Kidney tubule cell (primary cell): ENCODE data around the gene FAM131B.
A peak's percentile ranks its signal among the peaks of the same experiment; 100 is the strongest.
"Not testable (repeated sequence)": the region's sequence is repeated elsewhere in the genome, so short reads cannot be mapped to it uniquely, and the experiment has no call there.

Experiments
- DNase-seq: peaks from one replicate; pipeline ENCODE4 v3.0.0-alpha.2; 2018; ENCODE audit warnings: low spot score

Gene FAM131B

DNA sequence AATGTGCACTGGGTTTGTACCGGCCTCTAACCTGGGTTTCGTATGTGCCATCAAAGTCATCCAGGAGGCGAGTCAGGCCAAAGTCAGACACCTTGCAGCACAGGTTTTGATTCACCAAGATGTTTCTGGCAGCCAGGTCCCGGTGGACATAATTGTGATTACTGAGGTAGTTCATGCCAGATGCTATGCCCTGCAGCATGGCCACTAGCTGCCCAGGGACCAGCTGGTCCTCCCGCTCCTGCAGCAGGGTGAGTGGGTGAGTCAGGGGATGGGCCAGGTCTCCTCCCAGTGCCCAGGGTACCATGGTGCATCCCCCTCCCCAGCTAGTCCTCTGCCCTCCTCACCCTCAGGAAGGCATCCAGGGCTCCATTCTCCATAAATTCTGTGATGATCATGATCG lies 32.3 kb upstream of the FAM131B start:
- DNase-seq, result no peak

DNA sequence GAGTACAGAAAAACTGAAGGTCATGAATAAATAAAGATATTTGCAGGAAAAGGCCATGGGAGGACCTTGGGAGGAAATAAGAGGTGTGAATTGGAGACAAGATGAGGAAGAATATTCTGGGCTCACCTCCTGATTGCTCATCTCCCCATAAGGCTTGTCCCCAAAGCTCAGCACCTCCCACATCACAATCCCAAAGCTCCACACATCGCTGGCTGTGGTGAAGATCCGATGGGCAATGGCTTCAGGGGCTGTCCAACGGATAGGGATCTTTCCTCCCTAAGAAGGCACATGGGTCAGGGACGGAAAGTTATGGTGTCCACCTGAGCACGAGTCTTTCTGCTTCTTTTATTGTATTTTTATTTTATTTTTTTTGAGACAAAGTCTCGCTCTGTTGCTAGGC lies 31.6 kb upstream of the FAM131B start:
- no peak for DNase-seq

DNA sequence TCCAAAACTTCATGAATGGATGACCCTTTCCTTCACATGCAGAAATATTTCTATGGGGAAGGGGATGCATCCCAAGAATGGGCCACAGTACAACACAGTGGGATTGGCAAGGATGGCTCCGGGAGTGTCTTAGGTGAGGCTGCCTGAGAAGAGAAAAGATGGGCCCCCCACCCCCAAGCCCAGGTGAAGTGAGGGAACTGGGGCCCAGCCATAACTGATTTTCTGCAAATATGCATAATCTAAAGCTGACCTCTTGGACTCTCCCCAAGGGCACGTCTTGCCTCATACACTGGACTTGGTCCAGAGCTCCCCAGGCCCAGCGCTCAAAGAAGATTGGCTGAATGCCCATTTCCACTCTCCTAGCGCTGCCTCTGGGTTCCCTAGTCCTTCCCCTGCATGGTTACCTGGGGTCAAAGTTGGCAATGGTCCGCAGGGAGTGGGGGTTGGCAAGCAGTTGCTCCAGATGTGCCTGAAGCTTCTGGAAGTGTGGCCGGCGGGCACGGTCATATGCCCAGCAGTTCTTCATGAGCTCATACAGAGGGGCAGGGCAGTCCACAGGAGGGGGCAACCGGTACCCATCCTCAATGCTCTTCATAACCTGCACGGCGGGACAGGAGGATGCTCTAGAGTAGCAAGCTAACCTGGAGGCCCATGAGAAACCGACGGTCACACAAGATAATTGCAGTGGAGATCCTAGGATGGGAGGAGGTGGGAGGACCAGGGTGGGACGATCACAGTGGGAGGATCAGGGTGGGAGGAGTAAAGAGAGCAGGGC lies 30.9 kb upstream of the FAM131B start:
- no peak for DNase-seq

DNA sequence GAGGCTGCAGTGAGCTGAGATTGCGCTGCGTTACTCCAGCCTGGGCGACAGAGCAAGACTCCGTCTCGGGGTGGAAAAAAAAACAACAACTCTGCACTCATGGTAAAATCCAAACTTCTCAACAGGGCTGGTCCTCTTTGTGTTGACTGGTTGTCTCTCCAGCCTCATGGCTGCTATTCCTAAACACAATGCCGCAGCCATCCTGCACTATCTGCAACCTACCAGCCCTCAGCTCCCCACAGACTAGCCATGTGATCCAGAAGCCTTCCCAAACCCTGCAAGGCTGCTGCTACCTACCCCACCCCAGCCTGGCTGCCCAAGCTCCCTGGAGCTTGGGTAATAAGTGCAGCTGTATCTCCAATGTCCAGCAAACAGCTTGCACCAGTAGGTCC lies 30.4 kb upstream of the FAM131B start:
- no peak for DNase-seq

DNA sequence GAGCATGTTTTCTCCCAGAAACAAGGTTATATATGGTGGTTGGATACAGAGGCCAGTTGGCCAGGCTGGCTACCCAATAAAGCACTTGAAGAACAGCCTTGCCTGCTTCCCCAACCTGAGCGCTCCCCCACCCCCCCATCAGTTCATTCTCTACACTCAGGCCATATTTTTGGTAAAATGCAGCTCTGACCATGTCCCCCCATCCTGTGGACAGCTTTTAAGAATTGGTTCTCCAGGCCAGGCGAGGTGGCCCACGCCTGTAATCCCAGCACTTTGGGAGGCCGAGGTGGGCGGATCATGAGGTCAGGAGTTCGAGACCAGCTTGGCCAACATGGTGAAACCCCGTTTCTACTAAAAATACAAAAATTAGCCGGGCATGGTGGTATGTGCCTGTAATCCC lies 29.9 kb upstream of the FAM131B start:
- not testable (repeated sequence) for DNase-seq

DNA sequence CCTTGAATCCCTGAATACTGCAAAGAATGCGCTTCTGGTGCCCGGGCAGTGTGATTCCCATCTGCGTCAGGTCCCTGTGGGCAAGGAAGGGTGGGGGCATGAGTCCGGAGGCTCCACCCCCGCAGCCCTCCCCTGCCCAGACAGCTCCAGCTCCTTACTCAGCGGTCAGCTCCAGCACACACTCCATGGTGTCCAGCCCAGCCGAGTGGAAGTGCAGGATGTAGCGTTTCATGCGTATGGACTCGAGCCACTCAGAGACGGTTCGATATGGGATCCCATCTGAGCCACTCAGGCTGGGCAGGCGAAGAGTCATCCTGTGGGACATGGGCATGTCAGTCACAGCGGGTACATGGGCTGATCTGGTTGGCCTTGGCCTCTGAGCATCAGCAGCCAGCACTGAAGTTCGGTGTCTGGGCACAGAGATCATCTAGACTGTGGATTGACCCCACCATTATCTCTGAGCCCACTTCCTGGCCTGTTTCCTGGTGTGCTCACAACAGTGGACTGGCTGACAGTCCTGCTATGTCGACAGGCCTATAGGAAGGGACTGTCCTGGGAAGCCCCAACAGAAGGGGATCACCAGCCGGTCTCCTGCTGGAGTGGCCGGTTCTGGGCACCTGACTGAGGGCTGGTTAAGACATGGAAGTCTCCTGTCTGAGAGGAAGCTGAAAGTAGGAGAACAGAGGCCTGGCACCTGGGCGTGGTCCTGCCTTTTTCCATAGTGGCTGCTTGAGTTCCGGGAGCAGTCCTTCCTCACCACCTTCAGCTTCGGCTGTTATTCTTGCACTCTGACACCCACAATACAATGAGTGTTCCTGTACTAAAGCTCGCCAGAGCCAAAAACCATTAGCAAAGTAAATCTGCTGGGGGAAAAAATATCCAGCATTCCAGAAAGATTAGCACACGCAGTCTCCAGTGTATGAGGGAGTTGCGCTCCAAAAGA lies 29.2 kb upstream of the FAM131B start:
- peak; percentile 58 for DNase-seq

DNA sequence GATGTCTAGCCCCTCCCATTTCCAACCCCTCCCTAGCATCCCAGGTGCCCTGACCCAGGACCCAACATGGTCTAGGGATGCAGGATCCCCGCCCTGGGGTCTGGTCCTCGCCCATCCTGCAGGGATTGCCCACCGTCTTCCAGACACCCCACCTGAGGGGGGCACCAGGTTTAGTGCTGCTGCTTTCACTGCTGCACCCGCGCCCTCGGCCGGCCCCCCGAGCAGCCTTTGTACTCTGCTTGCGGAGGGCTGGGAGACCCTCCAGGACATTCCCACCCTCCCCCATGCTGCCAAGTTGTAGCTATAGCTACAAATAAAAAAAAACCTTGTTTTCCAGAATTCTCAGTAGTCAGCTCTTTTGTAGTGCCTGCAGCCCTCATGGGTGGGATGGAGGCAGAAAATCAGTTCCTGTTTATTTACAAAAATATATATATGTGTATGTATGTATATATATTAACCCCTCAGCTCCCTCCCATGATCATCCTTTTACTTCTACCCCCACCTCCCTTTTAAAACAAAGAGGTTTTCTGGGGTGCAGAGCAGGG lies 28.3 kb upstream of the FAM131B start:
- DNase-seq, result no peak

DNA sequence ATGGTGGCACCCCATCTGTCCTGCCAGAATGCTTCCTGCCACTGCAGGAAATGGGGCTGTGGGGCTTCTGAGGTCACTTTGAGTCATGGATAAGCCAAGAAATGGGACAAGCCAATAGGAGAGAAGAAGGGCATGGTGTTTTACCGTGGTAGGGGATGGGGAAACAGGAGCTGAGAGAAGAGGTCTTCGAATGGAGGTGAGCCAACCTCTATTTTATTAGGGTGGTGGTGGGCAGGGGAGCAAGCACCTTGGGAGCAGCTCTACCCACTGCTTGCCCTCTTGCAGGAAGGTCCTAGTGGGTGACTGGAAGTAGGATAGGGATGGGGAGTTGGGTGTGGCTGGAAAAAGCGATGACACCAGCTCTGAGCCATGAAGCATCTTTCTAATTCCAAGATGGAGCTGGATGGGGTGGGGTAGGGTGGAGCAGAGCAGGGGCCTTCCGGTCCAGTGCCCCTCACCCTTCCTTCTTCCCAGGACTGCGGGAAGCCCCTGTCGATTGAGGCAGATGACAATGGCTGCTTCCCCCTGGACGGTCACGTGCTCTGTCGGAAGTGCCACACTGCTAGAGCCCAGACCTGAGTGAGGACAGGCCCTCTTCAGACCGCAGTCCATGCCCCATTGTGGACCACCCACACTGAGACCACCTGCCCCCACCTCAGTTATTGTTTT lies 27.7 kb upstream of the FAM131B start:
- no peak for DNase-seq

DNA sequence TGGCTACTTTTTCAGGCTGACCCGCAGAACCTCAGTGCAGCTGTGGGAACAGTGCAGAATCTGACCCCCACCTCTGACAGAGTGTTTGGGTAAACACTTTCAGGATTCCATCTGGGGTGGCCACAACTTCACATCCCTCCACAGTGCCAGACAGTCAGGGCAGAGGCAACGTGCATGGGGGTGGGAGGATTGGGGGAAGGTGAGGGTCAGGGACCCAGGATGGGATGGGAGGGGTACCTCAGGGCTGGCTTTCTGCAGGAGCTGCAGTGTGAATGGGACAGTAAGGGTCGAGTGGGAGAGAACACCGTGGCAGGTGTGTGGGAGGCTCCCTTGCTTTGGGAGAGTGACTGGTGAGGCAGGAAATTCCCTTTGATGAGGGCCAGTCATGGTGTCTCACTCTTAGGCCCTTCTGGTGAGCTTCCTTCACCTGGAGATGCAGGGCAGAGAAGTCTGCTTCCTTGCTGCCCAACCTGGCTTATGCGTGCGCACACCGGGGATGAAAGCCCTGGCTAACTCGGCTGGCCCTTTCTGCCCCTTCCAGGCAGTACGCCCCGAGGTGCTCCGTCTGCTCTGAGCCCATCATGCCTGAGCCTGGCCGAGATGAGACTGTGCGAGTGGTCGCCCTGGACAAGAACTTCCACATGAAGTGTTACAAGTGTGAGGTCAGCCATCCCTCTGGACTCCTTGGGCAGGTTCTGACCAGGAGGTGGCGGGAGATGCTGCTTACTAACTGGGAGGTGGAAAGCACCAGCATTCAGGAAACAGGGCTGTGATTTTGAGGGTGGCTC lies 27.0 kb upstream of the FAM131B start:
- no peak for DNase-seq

DNA sequence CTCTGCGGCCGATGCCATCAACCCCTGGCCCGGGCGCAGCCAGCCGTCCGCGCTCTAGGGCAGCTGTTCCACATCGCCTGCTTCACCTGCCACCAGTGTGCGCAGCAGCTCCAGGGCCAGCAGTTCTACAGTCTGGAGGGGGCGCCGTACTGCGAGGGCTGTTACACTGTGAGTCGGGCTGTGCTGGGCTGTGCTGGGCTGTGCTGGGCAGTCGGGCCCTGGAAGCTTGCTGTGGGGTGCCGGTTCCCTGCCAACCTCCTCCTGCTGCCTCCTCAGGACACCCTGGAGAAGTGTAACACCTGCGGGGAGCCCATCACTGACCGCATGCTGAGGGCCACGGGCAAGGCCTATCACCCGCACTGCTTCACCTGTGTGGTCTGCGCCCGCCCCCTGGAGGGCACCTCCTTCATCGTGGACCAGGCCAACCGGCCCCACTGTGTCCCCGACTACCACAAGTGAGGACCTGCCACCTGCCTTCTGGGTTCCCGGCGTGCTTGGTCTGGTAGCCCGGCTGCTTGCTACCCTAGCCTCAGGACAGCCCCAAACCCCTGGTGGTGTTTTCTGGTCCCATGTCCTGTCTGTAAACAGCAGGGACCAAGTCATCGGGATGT lies 26.1 kb upstream of the FAM131B start:
- DNase-seq, result no peak

DNA sequence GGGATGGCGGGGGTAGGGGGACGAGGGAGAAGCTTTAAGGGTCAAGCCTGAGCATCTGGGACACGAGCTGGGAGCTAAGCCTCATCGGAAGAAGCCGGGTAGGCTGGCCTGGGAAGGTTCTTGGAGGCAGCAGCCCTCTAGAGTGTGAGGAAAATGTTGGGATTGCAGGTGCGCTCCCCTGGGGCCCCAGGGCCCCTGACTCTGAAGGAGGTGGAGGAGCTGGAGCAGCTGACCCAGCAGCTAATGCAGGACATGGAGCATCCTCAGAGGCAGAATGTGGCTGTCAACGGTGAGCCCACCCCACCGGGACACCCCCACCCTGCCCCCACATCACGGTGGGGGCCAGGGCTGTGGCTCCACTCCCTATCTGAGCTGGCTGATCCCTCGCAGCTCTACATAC lies 25.5 kb upstream of the FAM131B start:
- DNase-seq, result no peak

DNA sequence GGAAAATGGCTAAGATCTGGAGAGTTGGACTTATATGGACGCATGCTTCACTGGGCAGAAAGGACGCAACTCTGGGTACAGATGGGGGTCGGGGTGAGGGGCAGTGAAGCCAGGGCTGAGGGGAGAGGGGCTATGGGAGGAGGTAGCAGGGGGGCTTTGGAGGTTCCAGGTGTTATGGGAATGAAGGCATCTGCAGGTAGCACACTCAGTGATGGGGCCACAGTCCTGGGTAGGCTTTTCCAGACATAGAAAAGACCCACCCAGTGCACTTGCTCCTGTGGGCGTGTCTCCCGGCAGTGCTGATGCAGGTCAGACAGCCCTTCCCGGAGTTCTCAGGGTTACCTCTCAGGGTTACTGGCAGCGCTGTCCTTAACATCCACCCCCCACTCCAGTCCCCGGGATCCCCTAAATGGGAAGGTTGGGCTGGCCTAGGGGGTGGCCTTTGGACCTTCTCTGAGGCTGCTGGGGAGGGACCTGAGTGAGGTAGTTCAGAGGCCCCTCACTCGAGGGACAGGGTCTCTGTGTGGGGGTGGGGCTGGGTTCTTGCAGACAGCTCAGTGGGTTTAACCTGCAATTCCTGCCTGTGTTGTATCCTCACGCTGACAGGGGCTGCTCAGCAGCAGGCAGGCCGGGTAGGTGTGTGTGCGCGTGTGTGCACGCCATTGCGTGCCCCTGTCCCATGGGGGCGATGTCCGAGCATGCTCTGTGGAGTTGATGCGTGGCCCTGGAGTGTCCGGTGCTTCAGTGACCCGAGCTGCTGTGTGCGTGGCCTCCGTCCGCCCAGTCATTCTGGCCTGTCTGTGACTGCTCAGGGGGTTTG lies 24.9 kb upstream of the FAM131B start:
- no peak for DNase-seq

DNA sequence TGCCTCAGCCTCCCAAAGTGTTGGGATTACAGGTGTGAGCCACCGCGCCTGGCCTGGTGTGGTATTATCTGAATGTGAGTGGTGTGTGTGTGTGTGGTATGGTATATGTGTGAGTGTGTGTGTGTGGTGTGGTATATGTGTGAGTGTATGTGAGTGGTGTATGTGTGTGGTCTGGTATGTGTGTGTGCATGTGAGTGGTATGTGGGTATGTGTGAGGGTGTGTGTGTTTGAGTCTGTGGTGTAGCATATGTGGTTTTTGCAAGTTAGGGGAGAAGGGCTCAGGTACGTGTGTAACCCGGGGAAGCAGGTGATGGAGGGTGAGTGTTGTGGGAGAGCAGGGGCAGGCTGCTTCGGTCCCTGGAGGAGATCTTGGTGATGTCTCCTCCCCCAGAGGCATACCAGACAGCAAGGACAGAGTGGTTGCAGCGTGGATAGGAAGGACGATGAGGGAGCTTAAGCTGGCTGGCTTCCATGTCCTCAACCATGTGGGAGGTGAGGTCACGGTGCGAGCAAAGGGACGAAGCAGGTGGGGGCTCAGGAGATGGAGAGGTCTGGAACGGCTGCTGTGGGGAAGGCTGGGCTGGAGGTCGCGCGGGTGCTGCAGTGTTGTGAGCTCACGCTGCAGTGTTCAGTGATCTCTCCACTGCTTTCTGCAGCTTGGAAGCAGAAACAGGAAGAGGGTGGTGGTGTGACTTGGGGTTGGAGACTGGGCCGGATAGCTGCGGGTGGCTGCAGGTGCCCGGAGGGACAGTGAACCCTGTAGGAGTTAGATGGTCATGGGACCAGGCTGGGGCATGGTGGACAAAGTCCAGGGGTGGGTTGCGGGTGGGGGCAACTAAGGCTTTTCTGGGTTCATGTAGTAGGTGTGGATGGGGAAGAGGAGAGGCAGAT lies 23.6 kb upstream of the FAM131B start:
- peak; percentile 49 for DNase-seq

DNA sequence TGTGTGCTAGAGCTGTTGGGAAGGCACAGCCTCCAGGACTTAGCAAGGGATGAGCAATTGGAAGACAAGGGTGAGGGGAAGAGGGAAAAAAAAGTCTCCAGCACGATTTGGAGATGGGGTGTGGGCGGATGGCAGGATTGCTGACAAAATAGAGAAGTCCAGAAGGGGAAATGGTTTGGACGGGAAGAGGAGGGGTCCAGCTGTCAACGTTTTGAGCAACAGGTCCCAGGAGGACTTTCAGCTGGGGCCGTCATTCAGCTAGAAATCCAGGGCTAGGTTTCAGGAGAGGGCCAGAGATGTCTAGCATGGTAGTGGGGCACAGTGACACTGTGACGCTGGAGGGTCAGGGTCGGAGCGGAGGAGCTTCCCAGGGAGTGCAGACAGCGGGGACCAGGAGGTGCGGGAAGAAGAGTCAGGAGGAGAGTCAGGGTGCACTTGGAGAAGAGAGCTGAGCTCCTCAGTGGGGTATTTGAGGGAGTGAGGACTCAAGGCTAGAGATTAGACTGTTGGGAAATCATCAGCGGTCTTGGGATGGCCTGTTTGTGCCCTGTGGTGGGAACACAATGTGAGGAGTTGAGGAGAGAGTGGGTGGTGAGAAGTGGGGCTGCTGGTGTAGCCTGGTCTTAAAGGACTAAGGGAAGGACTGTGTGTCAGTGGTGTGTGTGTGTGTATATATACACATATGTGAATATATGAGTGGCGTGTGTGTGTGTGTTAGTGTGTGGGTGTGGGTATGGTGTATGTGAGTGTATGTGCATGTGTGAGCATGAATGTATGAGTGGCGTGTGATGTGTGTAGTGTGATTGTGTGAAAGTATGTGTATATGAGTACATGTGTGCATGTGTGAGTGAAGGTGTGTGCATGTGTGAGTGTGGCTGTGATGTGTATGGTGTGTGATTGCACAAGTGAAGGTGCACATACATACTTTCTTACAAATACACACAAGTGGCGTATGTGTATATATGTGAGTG lies 22.4 kb upstream of the FAM131B start:
- DNase-seq, result no peak

DNA sequence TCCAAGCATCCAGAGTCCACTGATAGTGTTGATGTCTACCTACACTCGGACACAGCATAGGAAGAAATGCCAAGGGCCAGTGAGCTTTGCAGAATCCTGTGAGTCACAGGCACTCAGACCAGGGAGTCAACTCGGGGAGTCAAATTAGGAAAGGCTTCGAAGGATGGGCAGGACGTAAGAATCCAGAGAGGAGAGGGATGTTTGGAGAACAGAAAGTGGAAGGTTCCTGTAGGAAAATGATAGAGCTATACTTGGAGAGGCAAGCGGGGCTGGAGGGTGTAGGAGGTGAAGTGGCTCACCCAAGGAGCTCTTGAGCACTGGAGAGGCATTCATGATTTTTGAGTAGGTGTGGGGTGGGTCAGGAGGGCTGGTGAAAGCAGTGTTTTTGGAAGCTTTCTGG lies 21.6 kb upstream of the FAM131B start:
- DNase-seq, result no peak

DNA sequence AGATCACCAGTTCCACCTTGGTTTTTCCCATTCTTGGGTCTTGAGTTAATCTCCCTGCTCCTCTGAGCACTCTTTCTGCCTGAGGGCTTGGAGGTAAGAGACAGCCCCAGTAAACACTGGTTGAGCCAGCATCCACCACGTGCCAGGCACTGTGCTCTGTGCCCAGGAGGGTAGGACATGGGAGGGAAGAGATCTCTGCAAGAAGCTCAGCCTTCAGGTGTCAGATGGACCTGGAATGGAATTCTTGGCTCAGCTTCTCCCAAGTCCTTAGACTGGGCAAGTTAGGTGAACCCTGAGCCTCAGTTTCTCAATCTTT lies 21.1 kb upstream of the FAM131B start:
- DNase-seq, result no peak

DNA sequence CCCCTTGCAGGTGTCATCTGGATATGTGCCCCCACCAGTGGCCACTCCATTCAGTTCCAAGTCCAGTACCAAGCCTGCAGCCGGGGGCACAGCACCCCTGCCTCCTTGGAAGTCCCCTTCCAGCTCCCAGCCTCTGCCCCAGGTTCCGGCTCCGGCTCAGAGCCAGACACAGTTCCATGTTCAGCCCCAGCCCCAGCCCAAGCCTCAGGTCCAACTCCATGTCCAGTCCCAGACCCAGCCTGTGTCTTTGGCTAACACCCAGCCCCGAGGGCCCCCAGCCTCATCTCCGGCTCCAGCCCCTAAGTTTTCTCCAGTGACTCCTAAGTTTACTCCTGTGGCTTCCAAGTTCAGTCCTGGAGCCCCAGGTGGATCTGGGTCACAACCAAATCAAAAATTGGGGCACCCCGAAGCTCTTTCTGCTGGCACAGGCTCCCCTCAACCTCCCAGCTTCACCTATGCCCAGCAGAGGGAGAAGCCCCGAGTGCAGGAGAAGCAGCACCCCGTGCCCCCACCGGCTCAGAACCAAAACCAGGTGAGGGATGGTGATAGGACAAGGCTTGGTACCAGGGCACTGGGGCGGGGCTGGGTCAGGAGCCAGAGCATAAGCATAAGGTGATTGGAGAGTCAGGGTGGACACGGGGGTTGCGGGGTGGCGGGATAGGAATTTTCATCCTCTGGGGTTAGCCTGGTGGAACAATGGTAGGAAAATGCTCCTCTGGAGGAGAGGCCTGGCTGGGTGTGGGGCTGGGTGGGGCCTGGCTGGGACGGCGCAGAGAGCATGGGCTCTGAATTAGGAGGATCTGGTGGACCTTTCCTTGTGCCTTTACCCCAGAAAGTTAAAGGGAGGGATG lies 20.5 kb upstream of the FAM131B start:
- DNase-seq, result no peak
